Osteoblast (primary cell): ENCODE measurements around the gene PHYHD1. TPM values are rescaled to one million over a fixed set of nuclear protein-coding genes. Genes with fewer than 3 reads are reported as not detected.

ENCODE experiments used
- DNase-seq: peaks from one replicate; pipeline ENCODE4 v3.0.0; 2011; ENCODE audit warnings: low spot score, mixed read lengths; ENCODE audit not compliant: insufficient read length; ENCODE audit errors: missing footprints
- H2AFZ ChIP-seq: 2 replicates; pipeline ENCODE4 v1.6.0; 2011; ENCODE audit warnings: mild to moderate bottlenecking, low read length
- H3K27ac ChIP-seq: 2 replicates; pipeline ENCODE4 v1.5.1; 2011; ENCODE audit warnings: mild to moderate bottlenecking, low read depth, low read length, moderate library complexity
- H3K27me3 ChIP-seq: 2 replicates; pipeline ENCODE4 v1.6.0; 2012; ENCODE audit warnings: mild to moderate bottlenecking, control low read depth, inconsistent platforms, low read length, moderate library complexity; ENCODE audit not compliant: insufficient read depth
- H3K36me3 ChIP-seq: 2 replicates; pipeline ENCODE4 v1.5.1; 2011; ENCODE audit warnings: mild to moderate bottlenecking, low read length, control low read depth, moderate library complexity; ENCODE audit not compliant: insufficient read depth
- H3K4me1 ChIP-seq: 2 replicates; pipeline ENCODE4 v1.5.1; 2011; ENCODE audit warnings: mild to moderate bottlenecking, low read length, control low read depth, moderate library complexity; ENCODE audit not compliant: insufficient read depth
- H3K4me2 ChIP-seq: 2 replicates; pipeline ENCODE4 v1.6.0; 2011; ENCODE audit warnings: mild to moderate bottlenecking, low read length; ENCODE audit not compliant: insufficient read depth
- H3K4me3 ChIP-seq: fragments of 200-600 bp; sonication (generic); 3 replicates; pipeline ENCODE4 v1.5.1; 2012; ENCODE audit warnings: mild to moderate bottlenecking, low read length, inconsistent platforms; ENCODE audit not compliant: insufficient read depth
- H3K79me2 ChIP-seq: 2 replicates; pipeline ENCODE4 v1.6.0; 2012; ENCODE audit warnings: mild to moderate bottlenecking, low read length, control low read depth, inconsistent platforms; ENCODE audit not compliant: insufficient read depth
- H3K9me3 ChIP-seq: 2 replicates; pipeline ENCODE4 v1.5.1; 2011; ENCODE audit warnings: low read depth, low read length, control low read depth
- H4K20me1 ChIP-seq: 2 replicates; pipeline ENCODE4 v1.6.0; 2012; ENCODE audit warnings: mild to moderate bottlenecking, low read length, control low read depth; ENCODE audit not compliant: insufficient read depth
- CTCF ChIP-seq: IDR thresholded peaks from 2 replicates; pipeline ENCODE4 v1.5.1; 2011; ENCODE audit warnings: mild to moderate bottlenecking, low read depth, low read length, moderate library complexity; ENCODE audit errors: extremely low read depth
- total RNA-seq: library from RNA; depleted of rRNA; stranded (reverse); fragments of >200 nt; gene quantifications from 2 replicates; pipeline ENCODE4 v1.2.3, GENCODE V29; 2012

PHYHD1 gene
- total RNA-seq, 1 donor, result 7.6 TPM

- no peak for TF ChIP-seq CTCF
- no peak for DNase-seq
- Histone ChIP-seq H3K27ac (no peak overlapping the region), H3K4me1 (peaks cover 18% of the 10 kb centered on the region), H3K4me2 (no peak overlapping the region), H3K79me2 (peaks cover 2% of the 10 kb centered on the region), H2AFZ (no peak overlapping the region), H3K4me3 (no peak overlapping the region), H4K20me1 (no peaks in the 10 kb centered on the region), H3K36me3 (no peaks in the 10 kb centered on the region), H3K9me3 (no peaks in the 10 kb centered on the region), H3K27me3 (no peaks in the 10 kb centered on the region)
Measured at GRCh38 chr9:128923493-128923883, 2.7 kb downstream of the PHYHD1 start.

- Histone ChIP-seq H3K4me3 (no peak overlapping the region), H4K20me1 (no peaks in the 10 kb centered on the region), H3K27ac (no peak overlapping the region), H3K36me3 (no peaks in the 10 kb centered on the region), H3K27me3 (no peaks in the 10 kb centered on the region), H3K4me1 (peaks cover 5% of the 10 kb centered on the region), H3K4me2 (no peak overlapping the region), H3K79me2 (no peaks in the 10 kb centered on the region), H2AFZ (peak overlapping the region; percentile 62), H3K9me3 (no peaks in the 10 kb centered on the region)
- peak; percentile 85 for DNase-seq
- peak; percentile 90 for TF ChIP-seq CTCF
Measured at GRCh38 chr9:128927731-128928411, 7.1 kb downstream of the PHYHD1 start.

- Histone ChIP-seq H3K4me2 (no peak overlapping the region), H3K27ac (no peak overlapping the region), H3K4me1 (peaks cover 5% of the 10 kb centered on the region), H2AFZ (no peak overlapping the region), H3K79me2 (no peaks in the 10 kb centered on the region), H3K9me3 (no peaks in the 10 kb centered on the region), H3K4me3 (no peak overlapping the region), H3K27me3 (no peaks in the 10 kb centered on the region), H4K20me1 (no peaks in the 10 kb centered on the region), H3K36me3 (no peaks in the 10 kb centered on the region)
- DNase-seq, result peak; percentile 42
- TF ChIP-seq CTCF, result no peak
Measured at GRCh38 chr9:128928624-128929023, 7.8 kb downstream of the PHYHD1 start.

- Histone ChIP-seq H3K27ac (no peak overlapping the region), H3K4me3 (no peak overlapping the region), H3K9me3 (no peaks in the 10 kb centered on the region), H3K4me2 (no peak overlapping the region), H4K20me1 (no peaks in the 10 kb centered on the region), H3K79me2 (no peaks in the 10 kb centered on the region), H3K4me1 (peaks cover 5% of the 10 kb centered on the region), H3K27me3 (no peaks in the 10 kb centered on the region), H2AFZ (no peak overlapping the region), H3K36me3 (no peaks in the 10 kb centered on the region)
- DNase-seq, result no peak
- TF ChIP-seq CTCF, result no peak
Measured at GRCh38 chr9:128929560-128929959, 8.8 kb downstream of the PHYHD1 start.
